H1 (cell line): Measurements from ENCODE around the gene RNF126. TPM values are rescaled to one million over a fixed set of nuclear protein-coding genes. Genes with fewer than 3 reads are reported as not detected.

Experiments used
- ASH2L ChIP-seq: fragments of 200-600, 300-600 bp; sonication (generic); IDR thresholded peaks from one replicate; pipeline ENCODE4 v1.7.1; 2017; ENCODE audit warnings: low read length
- BACH1 ChIP-seq: IDR thresholded peaks from 2 replicates; pipeline ENCODE4 v1.6.1; 2012; ENCODE audit warnings: low read length, improper control_type of control experiment
- CEBPB ChIP-seq: IDR thresholded peaks from 2 replicates; pipeline ENCODE4 v1.6.1; 2012; ENCODE audit warnings: low read depth, low read length
- CHD7 ChIP-seq: fragments of 300-600 bp; sonication (generic); IDR thresholded peaks from 2 replicates; pipeline ENCODE4 v1.7.1; 2012; ENCODE audit warnings: low read length, moderate library complexity, mild to moderate bottlenecking, inconsistent platforms; ENCODE audit not compliant: insufficient replicate concordance
- CREB1 ChIP-seq: IDR thresholded peaks from 2 replicates; pipeline ENCODE4 v1.6.1; 2012; ENCODE audit warnings: inconsistent platforms
- E2F6 ChIP-seq: IDR thresholded peaks from 2 replicates; pipeline ENCODE4 v1.6.1; 2012; ENCODE audit warnings: inconsistent platforms
- EGR1 ChIP-seq: IDR thresholded peaks from 2 replicates; pipeline ENCODE4 v1.6.1; 2011; ENCODE audit warnings: low read depth, low read length, borderline replicate concordance
- HDAC2 ChIP-seq, 2 experiments: fragments of 300-600 bp in 1 of 2; sonication (generic) in 1 of 2; IDR thresholded peaks; 2 replicates each; pipeline ENCODE4 v1.6.1; 2011 to 2012; ENCODE audit warnings: low read depth in 2 of 2, low read length in 2 of 2, mild to moderate bottlenecking in 2 of 2, moderate library complexity in 2 of 2, borderline replicate concordance in 1 of 2, inconsistent platforms in 1 of 2
- KDM4A ChIP-seq: IDR thresholded peaks from one replicate; pipeline ENCODE4 v1.7.1; 2012; ENCODE audit warnings: low read depth, mild to moderate bottlenecking, moderate library complexity, low read length, inconsistent platforms; ENCODE audit not compliant: severe bottlenecking
- SIRT6 ChIP-seq: IDR thresholded peaks from one replicate; pipeline ENCODE4 v1.7.1; 2012; ENCODE audit warnings: low read length, inconsistent platforms
- polyA plus RNA-seq, 7 experiments: library from polyadenylated mRNA; depleted of rRNA in 3 of 7; stranded (reverse) in 5 of 7; unstranded in 2 of 7; fragments of >200 nt in 5 of 7; fragments of 200-250 nt in 2 of 7; gene quantifications; 1 replicate in 5 of 7; 2 replicates in 1 of 7; 4 replicates in 1 of 7; pipeline versions ENCODE4 v1.2.1 to v1.2.3, GENCODE V29; 2011 to 2013; ENCODE audit warnings: missing spikeins in 2 of 7, mixed read lengths in 2 of 7
- total RNA-seq: library from RNA; stranded (reverse); fragmentation: NEBNext Ultra II Directional; extraction: Animal tissue kit (Norgen Biotek cat#: 25700); gene quantifications from 2 replicates; pipeline ENCODE4 v1.2.1, GENCODE V29; 2021

The RNF126 gene
- total and polyA plus RNA-seq, 2 of the 8 experiments (the other 6 are each of a cell fraction or from before 2014, with no cell fraction given) = 21.8 to 68.0 TPM

- TF ChIP-seq CHD7 (no peak), ASH2L (no peak), HDAC2 (IDR thresholded peaks at IDR 0.05; ENCODE audit: borderline replicate concordance in 1 of 2, low read depth in 2 of 2, low read length in 2 of 2) (no peak), CEBPB (no peak), CREB1 (peak; percentile 80), E2F6 (no peak), KDM4A (peak; percentile 92), EGR1 (no peak), SIRT6 (no peak), BACH1 (no peak)
These were observed 17.4 kb upstream of the RNF126 start (continued) for GRCh38 chr19:680287-681028.
